Transverse colon (tissue), 4 donors: Measurements from ENCODE around the gene WDR86.

ENCODE experiments used
- CTCF ChIP-seq, 5 experiments: fragments of 200-600 bp in 3 of 5; fragments of 450-650 bp in 2 of 5; sonication (generic) in 3 of 5; IDR thresholded peaks; 1 replicate in 2 of 5; 2 replicates in 3 of 5; pipeline ENCODE4 v1.5.1; 2016 to 2017; ENCODE audit warnings: antibody characterized with exemption in 5 of 5, inconsistent platforms in 3 of 5, mild to moderate bottlenecking in 2 of 5, moderate library complexity in 1 of 5
- POLR2A ChIP-seq: fragments of 450-650 bp; IDR thresholded peaks from one replicate; pipeline ENCODE4 v1.6.1; 2016; ENCODE audit warnings: antibody characterized with exemption, mild to moderate bottlenecking, moderate library complexity
- POLR2AphosphoS5 ChIP-seq, 3 donors: sonication (generic); formaldehyde crosslinking; IDR thresholded peaks; one replicate each; pipeline ENCODE4 v1.6.1; 2016; ENCODE audit warnings: antibody characterized with exemption in 3 of 3

GRCh38 chr7:151384776-151385625, 24.8 kb downstream of the WDR86 start:
- TF ChIP-seq CTCF (IDR thresholded peaks at IDR 0.05) (no peak), POLR2A (no peak), POLR2AphosphoS5 (IDR thresholded peaks at IDR 0.05) (no peak)
